ENCODE measurements around the gene ADGRG6.

DNA sequence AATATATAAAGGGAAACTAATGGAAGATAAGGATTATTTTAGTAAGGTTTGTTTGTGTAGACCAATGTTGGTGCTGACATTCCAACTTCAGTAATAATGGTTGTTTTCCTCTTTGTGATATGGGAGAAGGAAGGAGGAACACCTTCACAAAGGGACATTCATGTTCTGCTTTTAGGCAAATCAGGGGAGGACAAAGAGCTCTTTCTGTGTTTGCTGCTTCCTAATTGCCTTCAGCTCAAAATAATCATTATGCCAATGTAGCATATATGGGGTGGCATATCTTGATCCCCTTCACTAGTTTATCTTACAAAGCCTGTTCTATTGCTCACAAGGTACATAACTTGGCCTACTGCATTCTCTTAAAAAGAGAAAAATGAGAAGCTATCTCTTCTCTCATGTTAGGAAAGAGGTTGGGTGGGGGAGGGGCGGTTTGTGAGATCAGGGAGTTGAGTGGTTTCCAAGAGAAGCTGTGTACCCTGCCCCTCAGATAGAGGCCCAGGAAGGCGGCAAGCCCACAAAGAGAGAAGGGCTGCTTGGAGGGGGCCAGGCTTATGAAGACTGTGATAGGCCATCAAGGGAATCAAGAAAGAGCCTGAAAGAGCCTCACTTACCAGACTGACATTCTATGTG, 4.7 kb upstream of the ADGRG6 start:
- TF ChIP-seq, protein P1, sequence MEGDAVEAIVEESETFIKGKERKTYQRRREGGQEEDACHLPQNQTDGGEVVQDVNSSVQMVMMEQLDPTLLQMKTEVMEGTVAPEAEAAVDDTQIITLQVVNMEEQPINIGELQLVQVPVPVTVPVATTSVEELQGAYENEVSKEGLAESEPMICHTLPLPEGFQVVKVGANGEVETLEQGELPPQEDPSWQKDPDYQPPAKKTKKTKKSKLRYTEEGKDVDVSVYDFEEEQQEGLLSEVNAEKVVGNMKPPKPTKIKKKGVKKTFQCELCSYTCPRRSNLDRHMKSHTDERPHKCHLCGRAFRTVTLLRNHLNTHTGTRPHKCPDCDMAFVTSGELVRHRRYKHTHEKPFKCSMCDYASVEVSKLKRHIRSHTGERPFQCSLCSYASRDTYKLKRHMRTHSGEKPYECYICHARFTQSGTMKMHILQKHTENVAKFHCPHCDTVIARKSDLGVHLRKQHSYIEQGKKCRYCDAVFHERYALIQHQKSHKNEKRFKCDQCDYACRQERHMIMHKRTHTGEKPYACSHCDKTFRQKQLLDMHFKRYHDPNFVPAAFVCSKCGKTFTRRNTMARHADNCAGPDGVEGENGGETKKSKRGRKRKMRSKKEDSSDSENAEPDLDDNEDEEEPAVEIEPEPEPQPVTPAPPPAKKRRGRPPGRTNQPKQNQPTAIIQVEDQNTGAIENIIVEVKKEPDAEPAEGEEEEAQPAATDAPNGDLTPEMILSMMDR (IDR thresholded peaks at IDR 0.05), result no peak
- no peak for TF ChIP-seq POLR2A (IDR thresholded peaks at IDR 0.05)
- no peak for TF ChIP-seq POLR2AphosphoS5 (IDR thresholded peaks at IDR 0.05)

Measured in suprapubic skin (tissue), 4 donors.